MCF 10A (cell line): ENCODE data around the gene DDX25. TPM values are rescaled to one million over a fixed set of nuclear protein-coding genes. Genes with fewer than 3 reads are reported as not detected.

Experiments
- BruUV-seq: library from RNA; stranded (reverse); fragments of 400-500 nt; replicated peaks from 2 replicates; lab custom pipeline; 2021; lab: Mats Ljungman, UMichigan
- CTCF ChIA-PET: fragments of 300-600 bp; sonication (Branson Sonifier 250); formaldehyde crosslinking; extraction: SDS; loops from one replicate; lab custom pipeline; 2021; ENCODE audit warnings: antibody characterized with exemption, inconsistent platforms; lab: Yijun Ruan, JAX
- POLR2A ChIA-PET: fragments of 300-600, 350-650 bp; sonication (Branson Sonifier 250); formaldehyde crosslinking; extraction: SDS; loops from one replicate; lab custom pipeline; 2020; ENCODE audit warnings: antibody characterized with exemption, inconsistent platforms; lab: Yijun Ruan, JAX
- DNase-seq: peaks from one replicate; pipeline ENCODE4 v3.0.0-alpha.2; 2018; ENCODE audit not compliant: unreplicated experiment
- H3K27ac Mint-ChIP-seq: one replicate; pipeline ENCODE4 v1.8.0; 2022; ENCODE audit warnings: mild to moderate bottlenecking, low read depth, mixed read lengths; ENCODE audit not compliant: unreplicated experiment
- H3K27me3 Mint-ChIP-seq: one replicate; pipeline ENCODE4 v1.8.0; 2022; ENCODE audit warnings: mixed read lengths; ENCODE audit not compliant: insufficient read depth, unreplicated experiment
- H3K36me3 Mint-ChIP-seq: one replicate; pipeline ENCODE4 v1.8.0; 2022; ENCODE audit warnings: mild to moderate bottlenecking, moderate library complexity, mixed read lengths; ENCODE audit not compliant: insufficient read depth, unreplicated experiment
- H3K4me1 Mint-ChIP-seq: one replicate; pipeline ENCODE4 v1.8.0; 2022; ENCODE audit warnings: mixed read lengths; ENCODE audit not compliant: insufficient read depth, unreplicated experiment
- H3K4me3 Mint-ChIP-seq: one replicate; pipeline ENCODE4 v1.8.0; 2022; ENCODE audit warnings: mild to moderate bottlenecking, moderate library complexity, mixed read lengths; ENCODE audit not compliant: unreplicated experiment
- H3K9me3 Mint-ChIP-seq: one replicate; pipeline ENCODE4 v1.8.0; 2022; ENCODE audit warnings: mixed read lengths; ENCODE audit not compliant: unreplicated experiment
- CTCF ChIP-seq: fragments of 200-600 bp; IDR thresholded peaks from one replicate; pipeline ENCODE4 v1.8.0; 2022; ENCODE audit warnings: antibody characterized with exemption, mild to moderate bottlenecking; ENCODE audit not compliant: unreplicated experiment
- intact Hi-C: fragments of 100-400 bp; cut with micrococcal nuclease; formaldehyde crosslinking; loops from 2 replicates; pipeline ENCODE4 v1.14.1; 2022
- total RNA-seq: library from RNA; stranded (reverse); gene quantifications from 2 replicates; pipeline ENCODE4 v1.2.3, GENCODE V29; 2022

DDX25 gene
- total RNA-seq, 1 experiment from 2014 or later = not detected

GRCh38 chr11:125916683-125917347, 12.5 kb downstream of the DDX25 start:
- CTCF ChIA-PET = interaction anchor here (1.2 to 3.9 kb wide), 4 partner anchors 24 to 277 kb away, joined by 3 to 19 read pairs (median 10); no protein-coding TSS in a partner anchor
- Mint-ChIP-seq H3K27ac (no peak overlapping the region), H3K4me1 (no peaks in the 10 kb centered on the region), H3K4me3 (no peak overlapping the region), H3K36me3 (no peaks in the 10 kb centered on the region), H3K9me3 (no peaks in the 10 kb centered on the region), H3K27me3 (peaks cover 63% of the 10 kb centered on the region)
- intact Hi-C loops = no loop called here
- POLR2A ChIA-PET = no interaction called here
- BruUV-seq = no TSS peak
- DNase-seq = no peak
- TF ChIP-seq CTCF = no peak

GRCh38 chr11:125918140-125918840, 14.0 kb downstream of the DDX25 start:
- ChIA-PET CTCF (interaction anchor here (1.2 to 3.9 kb wide), 3 partner anchors 143 to 277 kb away, joined by 3 to 19 read pairs (median 7); no protein-coding TSS in a partner anchor), POLR2A (interaction anchor here (0.7 to 1.0 kb wide), 2 partner anchors 9 to 87 kb away, joined by 3 read pairs; no protein-coding TSS in a partner anchor)
- Mint-ChIP-seq H3K36me3 (no peaks in the 10 kb centered on the region), H3K27ac (no peak overlapping the region), H3K4me1 (no peaks in the 10 kb centered on the region), H3K4me3 (no peak overlapping the region), H3K27me3 (peaks cover 59% of the 10 kb centered on the region), H3K9me3 (no peaks in the 10 kb centered on the region)
- BruUV-seq = no TSS peak
- intact Hi-C loops = no loop called here
- DNase-seq = no peak
- TF ChIP-seq CTCF = no peak

- no TSS peak for BruUV-seq
- Mint-ChIP-seq H3K4me3 (no peak overlapping the region), H3K27ac (no peak overlapping the region), H3K36me3 (no peaks in the 10 kb centered on the region), H3K27me3 (peaks cover 62% of the 10 kb centered on the region), H3K4me1 (peaks cover 8% of the 10 kb centered on the region), H3K9me3 (no peaks in the 10 kb centered on the region)
- DNase-seq = no peak
- ChIA-PET CTCF (interaction anchor here (0.6 to 8.0 kb wide), 11 partner anchors 11 to 1151 kb away, joined by 3 to 114 read pairs (median 6); partner anchors contain the start of gene CDON), POLR2A (interaction anchor here (0.6 kb wide), 2 partner anchors 66 to 365 kb away, joined by 4 read pairs; no protein-coding TSS in a partner anchor)
- intact Hi-C loops = loop anchor here (5.0 kb wide), 2 partner anchors 346 to 561 kb away; partner anchors contain the start of genes FOXRED1 and SRPRA
- TF ChIP-seq CTCF = no peak
Measured at GRCh38 chr11:125921042-125921441, 16.7 kb downstream of the DDX25 start.

GRCh38 chr11:125922156-125922555, 17.8 kb downstream of the DDX25 start:
- DNase-seq = no peak
- H3K27ac Mint-ChIP-seq = no peak overlapping the region
- H3K36me3 Mint-ChIP-seq = no peaks in the 10 kb centered on the region
- H3K27me3 Mint-ChIP-seq = peaks cover 62% of the 10 kb centered on the region
- intact Hi-C loops = loop anchor here (5.0 kb wide), 2 partner anchors 345 to 560 kb away; partner anchors contain the start of genes FOXRED1 and SRPRA
- no TSS peak for BruUV-seq
- ChIA-PET CTCF (interaction anchor here (0.6 to 8.0 kb wide), 17 partner anchors 9 to 1262 kb away, joined by 3 to 114 read pairs (median 6); partner anchors contain the start of gene CDON), POLR2A (no interaction called here)
- peaks cover 8% of the 10 kb centered on the region for H3K4me1 Mint-ChIP-seq
- no peak overlapping the region for H3K4me3 Mint-ChIP-seq
- no peaks in the 10 kb centered on the region for H3K9me3 Mint-ChIP-seq
- TF ChIP-seq CTCF = no peak
